ENCODE results near the gene MAPK14.

- TF ChIP-seq CTCF (IDR thresholded peaks at IDR 0.05; ENCODE audit: insufficient read depth, low read depth, low read length) (no peak), EZH2 (IDR thresholded peaks at IDR 0.05; ENCODE audit: insufficient read depth, low read length) (no peak)
Observed at GRCh38 chr6:36120539-36120938, 92.9 kb downstream of the MAPK14 start.
